MCF 10A (cell line): ENCODE data around the gene PTPRN2. TPM values are rescaled to one million over a fixed set of nuclear protein-coding genes. Genes with fewer than 3 reads are reported as not detected.

Source experiments
- BruUV-seq: library from RNA; stranded (reverse); fragments of 400-500 nt; replicated peaks from 2 replicates; lab custom pipeline; 2021; lab: Mats Ljungman, UMichigan
- CTCF ChIA-PET: fragments of 300-600 bp; sonication (Branson Sonifier 250); formaldehyde crosslinking; extraction: SDS; loops from one replicate; lab custom pipeline; 2021; ENCODE audit warnings: antibody characterized with exemption, inconsistent platforms; lab: Yijun Ruan, JAX
- POLR2A ChIA-PET: fragments of 300-600, 350-650 bp; sonication (Branson Sonifier 250); formaldehyde crosslinking; extraction: SDS; loops from one replicate; lab custom pipeline; 2020; ENCODE audit warnings: antibody characterized with exemption, inconsistent platforms; lab: Yijun Ruan, JAX
- DNase-seq: peaks from one replicate; pipeline ENCODE4 v3.0.0-alpha.2; 2018; ENCODE audit not compliant: unreplicated experiment
- H3K27ac Mint-ChIP-seq: one replicate; pipeline ENCODE4 v1.8.0; 2022; ENCODE audit warnings: mild to moderate bottlenecking, low read depth, mixed read lengths; ENCODE audit not compliant: unreplicated experiment
- H3K27me3 Mint-ChIP-seq: one replicate; pipeline ENCODE4 v1.8.0; 2022; ENCODE audit warnings: mixed read lengths; ENCODE audit not compliant: insufficient read depth, unreplicated experiment
- H3K36me3 Mint-ChIP-seq: one replicate; pipeline ENCODE4 v1.8.0; 2022; ENCODE audit warnings: mild to moderate bottlenecking, moderate library complexity, mixed read lengths; ENCODE audit not compliant: insufficient read depth, unreplicated experiment
- H3K4me1 Mint-ChIP-seq: one replicate; pipeline ENCODE4 v1.8.0; 2022; ENCODE audit warnings: mixed read lengths; ENCODE audit not compliant: insufficient read depth, unreplicated experiment
- H3K4me3 Mint-ChIP-seq: one replicate; pipeline ENCODE4 v1.8.0; 2022; ENCODE audit warnings: mild to moderate bottlenecking, moderate library complexity, mixed read lengths; ENCODE audit not compliant: unreplicated experiment
- H3K9me3 Mint-ChIP-seq: one replicate; pipeline ENCODE4 v1.8.0; 2022; ENCODE audit warnings: mixed read lengths; ENCODE audit not compliant: unreplicated experiment
- CTCF ChIP-seq: fragments of 200-600 bp; IDR thresholded peaks from one replicate; pipeline ENCODE4 v1.8.0; 2022; ENCODE audit warnings: antibody characterized with exemption, mild to moderate bottlenecking; ENCODE audit not compliant: unreplicated experiment
- intact Hi-C: fragments of 100-400 bp; cut with micrococcal nuclease; formaldehyde crosslinking; loops from 2 replicates; pipeline ENCODE4 v1.14.1; 2022
- total RNA-seq: library from RNA; stranded (reverse); gene quantifications from 2 replicates; pipeline ENCODE4 v1.2.3, GENCODE V29; 2022

The PTPRN2 gene
- total RNA-seq, 1 experiment from 2014 or later = 4.5 TPM

- no TSS peak for BruUV-seq
- ChIA-PET CTCF (interaction anchor here (0.6 kb wide), 1 partner anchor 381 kb away, joined by 3 read pairs; no protein-coding TSS in a partner anchor), POLR2A (no interaction called here)
- H3K36me3 Mint-ChIP-seq = peaks cover 13% of the 10 kb centered on the region
- intact Hi-C loops = no loop called here
- no peak overlapping the region for H3K4me3 Mint-ChIP-seq
- no peaks in the 10 kb centered on the region for H3K4me1 Mint-ChIP-seq
- no peak overlapping the region for H3K27ac Mint-ChIP-seq
- no peaks in the 10 kb centered on the region for H3K27me3 Mint-ChIP-seq
- H3K9me3 Mint-ChIP-seq = peaks cover 18% of the 10 kb centered on the region
- no peak for DNase-seq
- TF ChIP-seq CTCF = no peak
Measured at GRCh38 chr7:157909370-157909769, 678.3 kb downstream of the PTPRN2 start.

GRCh38 chr7:157908006-157908782 lies 679.4 kb downstream of the PTPRN2 start:
- intact Hi-C loops = no loop called here
- peak; percentile 13 for DNase-seq
- Mint-ChIP-seq H3K36me3 (peaks cover 13% of the 10 kb centered on the region), H3K4me3 (no peak overlapping the region), H3K4me1 (no peaks in the 10 kb centered on the region), H3K27ac (no peak overlapping the region), H3K9me3 (peaks cover 23% of the 10 kb centered on the region), H3K27me3 (no peaks in the 10 kb centered on the region)
- ChIA-PET POLR2A (no interaction called here), CTCF (interaction anchor here (0.6 kb wide), 1 partner anchor 486 kb away, joined by 3 read pairs; no protein-coding TSS in a partner anchor)
- BruUV-seq = no TSS peak
- no peak for TF ChIP-seq CTCF

GRCh38 chr7:157907091-157907490 lies 680.5 kb downstream of the PTPRN2 start:
- ChIA-PET POLR2A (no interaction called here), CTCF (no interaction called here)
- BruUV-seq = no TSS peak
- no peak for TF ChIP-seq CTCF
- H3K9me3 Mint-ChIP-seq = peaks cover 22% of the 10 kb centered on the region
- no peaks in the 10 kb centered on the region for H3K4me1 Mint-ChIP-seq
- intact Hi-C loops = no loop called here
- no peak overlapping the region for H3K4me3 Mint-ChIP-seq
- DNase-seq = no peak
- H3K27ac Mint-ChIP-seq = no peak overlapping the region
- H3K27me3 Mint-ChIP-seq = no peaks in the 10 kb centered on the region
- H3K36me3 Mint-ChIP-seq = peaks cover 13% of the 10 kb centered on the region

GRCh38 chr7:157906583-157906982 lies 681.0 kb downstream of the PTPRN2 start:
- no peak overlapping the region for H3K4me3 Mint-ChIP-seq
- H3K4me1 Mint-ChIP-seq = no peaks in the 10 kb centered on the region
- BruUV-seq = no TSS peak
- peaks cover 17% of the 10 kb centered on the region for H3K9me3 Mint-ChIP-seq
- intact Hi-C loops = no loop called here
- no peak overlapping the region for H3K27ac Mint-ChIP-seq
- H3K27me3 Mint-ChIP-seq = no peaks in the 10 kb centered on the region
- peaks cover 13% of the 10 kb centered on the region for H3K36me3 Mint-ChIP-seq
- ChIA-PET POLR2A (no interaction called here), CTCF (no interaction called here)
- no peak for TF ChIP-seq CTCF
- no peak for DNase-seq
